Cerebellar nuclear complex (tissue), 1 donor: ENCODE data around the gene KREMEN1.
"Not testable (repeated sequence)": the region's sequence is repeated elsewhere in the genome, so short reads cannot be mapped to it uniquely, and the experiment has no call there.

Experiments
- DNase-seq, 2 experiments: peaks; one replicate each; lab custom pipeline; 2025; lab: John Stamatoyannopoulos, UW

Gene KREMEN1

GRCh38 chr22:29108137-29108536, 35.3 kb downstream of the KREMEN1 start:
- no peak for DNase-seq

DNA sequence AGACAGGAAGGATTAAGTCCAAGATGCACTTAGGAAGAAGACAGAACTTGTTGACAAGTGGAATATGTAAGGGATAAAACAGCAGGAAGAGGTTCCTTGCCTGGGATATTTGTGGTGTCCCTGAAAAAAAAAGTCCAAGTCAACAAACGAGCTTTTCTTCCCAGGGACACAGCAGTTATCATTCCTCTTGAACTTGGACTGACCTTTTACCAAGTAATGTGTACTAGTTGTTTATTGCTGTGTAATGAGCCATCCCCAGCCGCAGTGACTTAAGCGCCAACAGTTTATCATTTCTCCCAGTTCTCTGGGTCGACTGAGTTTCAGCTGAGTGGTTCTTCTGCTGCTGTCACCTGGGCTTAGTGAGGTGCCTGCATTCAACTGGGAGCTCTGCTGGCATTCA, 37.0 kb downstream of the KREMEN1 start:
- DNase-seq = no peak

GRCh38 chr22:29110946-29111345, 38.1 kb downstream of the KREMEN1 start:
- DNase-seq = no peak

DNA sequence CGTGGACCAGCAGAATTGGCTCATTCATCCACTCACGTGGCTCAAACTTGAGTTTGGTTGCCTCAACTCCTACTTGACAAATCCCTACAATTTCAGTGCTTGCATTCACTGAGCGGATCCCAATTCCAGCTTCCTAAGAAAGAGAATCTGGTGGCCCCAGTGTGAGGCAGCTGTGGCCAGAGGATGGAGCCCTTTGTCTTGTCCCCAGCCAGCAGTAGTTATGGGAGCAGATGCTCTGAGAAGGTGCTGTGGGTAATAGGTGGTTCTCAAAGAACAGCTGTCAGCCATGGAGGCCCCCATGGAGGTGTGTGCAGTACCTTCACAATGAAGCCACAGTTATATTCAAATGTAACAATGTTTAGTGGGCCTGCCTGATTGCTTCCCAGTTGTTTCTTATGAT, 39.3 kb downstream of the KREMEN1 start:
- DNase-seq = no peak

- DNase-seq = no peak
These were observed 39.8 kb downstream of the KREMEN1 start for GRCh38 chr22:29112681-29113080.

GRCh38 chr22:29113319-29113718, 40.5 kb downstream of the KREMEN1 start:
- no peak for DNase-seq

DNA sequence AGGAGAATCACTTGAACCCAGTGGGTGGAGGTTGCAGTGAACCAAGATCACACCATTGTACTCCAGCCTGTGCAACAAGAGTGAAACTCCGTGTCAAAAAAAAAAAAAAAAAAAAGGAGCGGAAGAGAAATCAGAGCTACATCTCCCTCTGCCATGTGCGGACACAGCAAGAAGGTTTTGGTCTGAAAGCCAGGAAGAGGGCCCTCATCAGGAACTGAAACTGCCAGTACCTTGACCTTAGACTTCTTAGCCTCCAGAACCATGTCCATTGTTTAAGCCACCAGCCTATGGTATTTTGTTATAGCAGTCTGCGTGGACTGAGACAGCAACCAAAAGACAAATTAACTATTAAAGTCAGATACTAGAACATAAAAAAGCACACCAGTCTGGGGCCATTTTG, 41.6 kb downstream of the KREMEN1 start:
- DNase-seq = no peak

GRCh38 chr22:29115682-29116288, 43.0 kb downstream of the KREMEN1 start:
- DNase-seq = no peak

- DNase-seq = no peak
These were observed 43.7 kb downstream of the KREMEN1 start for GRCh38 chr22:29116397-29117123.

DNA sequence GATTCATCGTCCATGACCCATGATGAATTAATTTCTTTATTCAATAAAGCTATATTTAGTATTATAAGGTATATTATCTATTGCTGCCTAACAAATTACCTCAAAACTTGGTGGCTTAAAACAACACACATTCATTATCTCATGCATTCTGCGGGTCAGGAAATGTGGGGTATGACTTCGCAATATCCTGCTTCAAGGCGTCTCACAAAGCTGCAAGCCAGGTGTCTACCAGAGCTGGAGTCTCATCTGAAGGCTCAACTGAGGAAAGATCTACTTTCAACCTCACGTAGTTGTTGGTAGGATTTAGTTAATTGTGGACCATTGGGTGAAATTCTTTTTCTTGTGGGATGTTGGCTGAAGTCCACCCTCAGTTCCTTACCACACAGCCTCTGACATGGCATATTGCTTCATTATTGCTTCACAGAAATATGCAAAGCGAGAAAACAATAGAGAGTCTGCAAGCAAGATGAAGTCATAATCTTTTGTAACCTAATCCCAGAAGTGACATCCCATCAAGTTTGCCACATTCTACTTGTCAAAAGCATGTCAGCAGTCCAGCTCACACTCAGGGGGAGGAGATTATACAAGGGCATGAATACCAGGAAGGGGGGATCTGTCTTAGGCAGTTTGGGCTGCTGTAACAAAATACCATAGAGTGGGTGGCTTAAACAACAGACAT, 45.1 kb downstream of the KREMEN1 start:
- DNase-seq = no peak

DNA sequence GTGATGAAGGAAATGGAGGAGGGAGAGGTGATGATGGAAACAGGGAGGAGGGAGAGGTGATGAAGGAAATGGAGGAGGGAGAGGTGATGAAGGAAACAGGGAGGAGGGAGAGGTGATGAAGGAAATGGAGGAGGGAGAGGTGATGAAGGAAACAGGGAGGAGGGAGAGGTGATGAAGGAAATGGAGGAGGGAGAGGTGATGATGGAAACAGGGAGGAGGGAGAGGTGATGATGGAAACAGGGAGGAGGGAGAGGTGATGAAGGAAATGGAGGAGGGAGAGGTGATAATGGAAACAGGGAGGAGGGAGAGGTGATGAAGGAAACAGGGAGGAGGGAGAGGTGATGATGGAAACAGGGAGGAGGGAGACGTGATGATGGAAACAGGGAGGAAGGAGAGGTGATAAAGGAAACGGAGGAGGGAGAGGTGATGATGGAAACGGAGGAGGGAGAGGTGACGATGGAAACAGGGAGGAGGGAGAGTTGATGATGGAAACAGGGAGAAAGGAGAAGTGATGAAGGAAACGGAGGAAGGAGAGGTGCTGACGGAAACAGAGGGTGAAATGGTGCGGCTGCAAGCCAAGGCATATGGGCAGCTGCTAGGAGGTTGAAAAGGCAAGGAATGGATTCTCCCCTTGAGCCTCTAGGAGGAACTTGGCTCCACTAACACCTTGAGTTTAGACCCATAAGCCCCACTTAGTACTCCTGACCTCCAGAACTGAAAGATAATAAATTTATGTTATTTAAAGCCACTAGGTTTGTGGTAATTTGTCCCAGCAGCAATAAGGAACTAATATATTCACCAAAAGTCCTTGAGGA, 47.5 kb downstream of the KREMEN1 start:
- not testable (repeated sequence) for DNase-seq

DNA sequence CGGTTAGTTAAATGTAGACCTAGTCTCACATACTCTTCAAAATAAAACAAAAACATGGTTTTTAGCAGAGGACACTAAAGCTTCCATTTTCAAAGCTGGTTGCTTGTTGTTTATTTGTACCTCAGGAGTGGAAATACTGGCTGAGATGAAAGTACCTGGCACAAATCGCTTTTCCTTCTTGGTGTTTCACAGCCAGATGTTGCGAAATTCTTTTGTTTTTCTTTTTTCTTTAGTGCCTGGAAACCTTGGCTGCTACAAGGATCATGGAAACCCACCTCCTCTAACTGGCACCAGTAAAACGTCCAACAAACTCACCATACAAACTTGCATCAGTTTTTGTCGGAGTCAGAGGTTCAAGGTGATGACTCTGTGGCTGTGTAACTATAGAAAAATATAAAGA, 48.3 kb downstream of the KREMEN1 start:
- no peak for DNase-seq

DNA sequence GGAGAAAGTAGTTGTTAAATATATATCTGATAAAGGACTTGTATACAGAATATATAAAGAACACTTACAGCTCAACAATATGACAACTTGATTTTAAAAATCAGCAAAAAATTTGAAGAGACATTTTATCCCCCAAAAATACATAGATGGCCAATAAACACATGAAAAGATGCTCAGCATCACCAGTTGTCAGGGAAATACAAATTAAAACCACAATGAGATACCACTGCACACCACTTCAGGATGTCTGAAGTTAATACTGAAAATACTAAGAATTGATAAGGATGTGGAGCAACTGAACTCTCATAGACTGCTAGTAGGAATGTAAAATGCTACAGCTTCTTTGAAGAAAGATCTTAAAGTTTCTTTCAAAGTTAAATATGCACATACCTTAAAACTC, 49.2 kb downstream of the KREMEN1 start:
- DNase-seq = no peak

GRCh38 chr22:29124777-29125442, 52.1 kb downstream of the KREMEN1 start:
- DNase-seq = no peak

DNA sequence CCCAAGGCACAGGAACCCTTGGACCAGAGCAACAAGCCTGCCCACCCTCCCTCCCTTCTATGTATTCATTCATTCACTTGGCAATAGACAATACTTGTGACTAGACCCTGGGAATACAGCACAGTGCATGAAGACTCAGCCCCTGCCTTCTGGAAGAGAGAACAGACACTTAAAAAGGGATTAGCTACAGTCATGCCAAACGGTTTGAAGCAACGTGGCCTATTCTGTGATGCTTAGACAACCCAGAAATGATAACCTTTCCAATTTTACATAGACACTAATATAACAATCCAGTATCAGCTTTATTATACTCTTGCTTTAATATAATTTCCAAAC, 52.6 kb downstream of the KREMEN1 start:
- no peak for DNase-seq

GRCh38 chr22:29125844-29126243, 53.0 kb downstream of the KREMEN1 start:
- DNase-seq = no peak

DNA sequence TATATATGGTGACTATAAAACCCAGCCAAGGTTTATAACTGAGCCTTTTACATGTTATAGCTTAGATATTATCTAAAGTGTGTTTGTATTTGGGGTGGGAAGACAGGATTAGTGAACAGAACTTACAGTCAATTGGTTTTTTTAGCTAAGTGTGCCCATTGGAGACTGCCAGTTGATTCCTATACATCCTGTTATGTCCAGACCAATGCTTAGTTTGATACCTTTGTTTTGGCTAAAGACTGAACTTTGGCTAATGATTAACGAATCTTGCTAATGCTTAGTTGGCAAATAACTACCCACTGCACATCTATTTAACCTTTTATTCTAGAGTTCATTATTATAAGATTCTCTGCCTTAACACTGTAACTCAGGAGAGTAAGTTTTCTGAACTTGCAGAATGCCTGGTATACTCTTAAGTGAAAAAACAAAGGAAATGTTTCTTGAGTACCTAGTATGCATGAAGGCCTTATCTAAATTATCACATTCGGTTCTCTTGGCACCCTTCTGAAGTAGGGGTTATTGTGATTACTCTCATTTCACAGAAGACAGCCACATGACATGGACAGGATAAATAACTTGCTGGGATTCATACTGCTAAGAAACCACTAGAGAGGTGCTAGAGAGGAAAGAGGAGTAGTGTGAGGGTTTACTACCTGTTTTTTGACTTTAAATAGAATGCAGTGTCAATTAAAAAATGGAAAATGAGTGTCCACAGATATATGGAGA, 54.0 kb downstream of the KREMEN1 start:
- DNase-seq = no peak

GRCh38 chr22:29128891-29129807, 56.3 kb downstream of the KREMEN1 start:
- no peak for DNase-seq

GRCh38 chr22:29129808-29130140, 56.9 kb downstream of the KREMEN1 start:
- DNase-seq = no peak

- no peak for DNase-seq
These were observed 57.6 kb downstream of the KREMEN1 start for GRCh38 chr22:29130476-29130875.
